Measurements from ENCODE around the gene UBE2F.
"Not testable (repeated sequence)": the region's sequence is repeated elsewhere in the genome, so short reads cannot be mapped to it uniquely, and the experiment has no call there.

Gene UBE2F

GRCh38 chr2:238030422-238031155 is 63.8 kb downstream of the UBE2F start:
- Histone ChIP-seq H3K9me3 (ENCODE audit: control insufficient read depth in 2 of 2, low read length in 2 of 2) (no peaks in the 10 kb centered on the region), H3K27me3 (ENCODE audit: control insufficient read depth in 1 of 2, insufficient read depth in 2 of 2, low read length in 2 of 2) (no peaks in the 10 kb centered on the region), H3K27ac (ENCODE audit: low read length) (no peak overlapping the region), H3K4me1 (ENCODE audit: control insufficient read depth, insufficient read depth, low read length) (no peaks in the 10 kb centered on the region), H3K36me3 (ENCODE audit: control insufficient read depth in 2 of 2, insufficient read depth in 2 of 2, low read length in 2 of 2) (peaks cover 18 to 26% of the 10 kb centered on the region in 2 donors), H3K9ac (ENCODE audit: low read length in 2 of 2) (no peak overlapping the region), H3K4me3 (ENCODE audit: low read length in 2 of 2) (no peak overlapping the region)

- Histone ChIP-seq H3K9ac (ENCODE audit: low read length in 2 of 2) (no peak overlapping the region), H3K9me3 (ENCODE audit: control insufficient read depth in 2 of 2, low read length in 2 of 2) (no peaks in the 10 kb centered on the region), H3K27me3 (ENCODE audit: control insufficient read depth in 1 of 2, insufficient read depth in 2 of 2, low read length in 2 of 2) (no peaks in the 10 kb centered on the region), H3K36me3 (ENCODE audit: control insufficient read depth in 2 of 2, insufficient read depth in 2 of 2, low read length in 2 of 2) (peaks cover 16 to 28% of the 10 kb centered on the region in 2 donors), H3K4me3 (ENCODE audit: low read length in 2 of 2) (no peak overlapping the region), H3K27ac (ENCODE audit: low read length) (no peak overlapping the region), H3K4me1 (ENCODE audit: control insufficient read depth, insufficient read depth, low read length) (no peaks in the 10 kb centered on the region)
Measured at GRCh38 chr2:238031751-238032150, 64.9 kb downstream of the UBE2F start.

DNA sequence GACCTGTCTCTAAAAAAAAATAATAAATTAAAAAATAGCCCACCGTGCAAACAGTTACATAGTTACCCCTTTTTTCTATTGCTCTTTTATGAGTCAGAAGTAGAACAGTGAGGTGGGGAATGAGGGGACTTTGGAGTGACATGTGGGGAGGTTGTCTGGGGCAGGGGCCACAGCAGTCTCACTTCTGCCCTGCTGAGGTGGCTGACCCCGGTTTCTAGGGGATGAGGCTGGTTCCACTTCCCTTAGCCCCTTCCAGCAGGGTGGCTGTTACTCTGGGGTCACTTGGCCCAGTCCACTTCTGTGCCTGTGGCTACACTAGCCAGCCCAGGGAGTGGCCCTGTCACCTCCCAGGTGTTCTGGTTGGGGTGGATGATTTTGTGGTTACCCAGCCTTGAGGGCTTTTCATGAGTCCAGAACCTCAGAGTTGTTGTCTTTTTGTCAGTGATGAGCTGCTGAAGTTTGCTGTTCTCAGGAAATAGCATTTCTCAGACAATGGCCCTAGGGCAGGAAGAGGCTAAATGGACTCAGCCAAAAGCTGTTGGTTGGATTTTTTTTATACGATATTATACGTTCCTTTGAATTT is 66.0 kb downstream of the UBE2F start:
- H3K27ac ChIP-seq (ENCODE audit: low read length) = no peak overlapping the region
- no peak overlapping the region for H3K4me3 ChIP-seq (ENCODE audit: low read length in 2 of 2)
- H3K36me3 ChIP-seq (ENCODE audit: control insufficient read depth in 2 of 2, insufficient read depth in 2 of 2, low read length in 2 of 2) = peaks cover 22 to 27% of the 10 kb centered on the region in 2 donors
- no peaks in the 10 kb centered on the region for H3K9me3 ChIP-seq (ENCODE audit: control insufficient read depth in 2 of 2, low read length in 2 of 2)
- H3K27me3 ChIP-seq (ENCODE audit: control insufficient read depth in 1 of 2, insufficient read depth in 2 of 2, low read length in 2 of 2) = no peaks in the 10 kb centered on the region
- H3K9ac ChIP-seq (ENCODE audit: low read length in 2 of 2) = no peak overlapping the region
- no peaks in the 10 kb centered on the region for H3K4me1 ChIP-seq (ENCODE audit: control insufficient read depth, insufficient read depth, low read length)

DNA sequence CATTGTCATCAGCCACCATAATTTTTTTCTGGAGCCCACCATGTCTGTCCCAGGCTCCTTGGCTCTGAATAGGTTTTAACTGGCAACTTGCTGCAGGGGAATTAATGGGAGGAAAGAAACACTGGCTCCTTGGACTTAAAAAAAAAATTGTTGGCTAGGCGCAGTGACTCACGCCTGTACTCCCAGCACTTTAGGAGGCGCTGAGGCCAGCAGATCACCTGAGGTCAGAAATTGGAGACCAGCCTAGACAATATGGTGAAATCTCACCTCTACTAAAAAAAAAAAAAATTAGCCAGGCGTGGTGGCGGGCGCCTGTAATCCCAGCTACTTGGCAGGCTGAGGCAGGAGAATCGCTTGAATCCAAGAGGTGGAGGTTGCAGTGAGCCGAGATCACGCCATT is 67.2 kb downstream of the UBE2F start:
- H3K4me3 ChIP-seq (ENCODE audit: low read length in 2 of 2); H3K9me3 ChIP-seq (ENCODE audit: control insufficient read depth in 2 of 2, low read length in 2 of 2); H3K27ac ChIP-seq (ENCODE audit: low read length); H3K4me1 ChIP-seq (ENCODE audit: control insufficient read depth, insufficient read depth, low read length); H3K27me3 ChIP-seq (ENCODE audit: control insufficient read depth in 1 of 2, insufficient read depth in 2 of 2, low read length in 2 of 2); H3K9ac ChIP-seq (ENCODE audit: low read length in 2 of 2): not testable (repeated sequence)
- H3K36me3 ChIP-seq (ENCODE audit: control insufficient read depth in 2 of 2, insufficient read depth in 2 of 2, low read length in 2 of 2) = peaks cover 28 to 35% of the 10 kb centered on the region in 2 donors

DNA sequence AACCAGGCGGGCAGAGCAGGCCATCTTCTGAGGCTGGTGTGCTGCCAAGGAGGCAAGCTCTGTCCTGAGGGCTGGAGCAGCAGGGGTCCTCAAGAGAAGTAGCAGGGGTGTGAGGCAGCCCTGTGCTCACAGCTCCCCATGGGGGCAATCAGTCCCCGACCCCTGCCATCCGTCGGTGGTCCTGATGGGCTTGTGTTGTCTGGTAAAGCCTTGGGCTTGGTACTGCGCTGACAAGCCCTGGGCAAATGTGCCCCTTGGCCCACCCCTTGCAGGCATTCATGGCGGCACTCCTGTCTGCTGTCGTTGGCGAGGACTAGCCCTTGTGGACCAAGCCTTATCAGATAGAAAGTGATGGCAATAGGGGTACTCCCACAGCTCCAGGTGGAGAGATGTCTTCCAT is 71.4 kb downstream of the UBE2F start:
- no peaks in the 10 kb centered on the region for H3K4me1 ChIP-seq (ENCODE audit: control insufficient read depth, insufficient read depth, low read length)
- H3K9ac ChIP-seq (ENCODE audit: low read length in 2 of 2) = no peak overlapping the region
- no peaks in the 10 kb centered on the region for H3K9me3 ChIP-seq (ENCODE audit: control insufficient read depth in 2 of 2, low read length in 2 of 2)
- H3K4me3 ChIP-seq (ENCODE audit: low read length in 2 of 2) = no peak overlapping the region
- peaks cover 26 to 46% of the 10 kb centered on the region in 2 donors for H3K36me3 ChIP-seq (ENCODE audit: control insufficient read depth in 2 of 2, insufficient read depth in 2 of 2, low read length in 2 of 2)
- no peak overlapping the region for H3K27ac ChIP-seq (ENCODE audit: low read length)
- H3K27me3 ChIP-seq (ENCODE audit: control insufficient read depth in 1 of 2, insufficient read depth in 2 of 2, low read length in 2 of 2) = no peaks in the 10 kb centered on the region

- H3K36me3 ChIP-seq (ENCODE audit: control insufficient read depth in 2 of 2, insufficient read depth in 2 of 2, low read length in 2 of 2) = peaks cover 26 to 47% of the 10 kb centered on the region in 2 donors
- H3K27ac ChIP-seq (ENCODE audit: low read length) = no peak overlapping the region
- H3K27me3 ChIP-seq (ENCODE audit: control insufficient read depth in 1 of 2, insufficient read depth in 2 of 2, low read length in 2 of 2) = no peaks in the 10 kb centered on the region
- no peaks in the 10 kb centered on the region for H3K4me1 ChIP-seq (ENCODE audit: control insufficient read depth, insufficient read depth, low read length)
- H3K9me3 ChIP-seq (ENCODE audit: control insufficient read depth in 2 of 2, low read length in 2 of 2) = no peaks in the 10 kb centered on the region
- H3K4me3 ChIP-seq (ENCODE audit: low read length in 2 of 2) = no peak overlapping the region
- no peak overlapping the region for H3K9ac ChIP-seq (ENCODE audit: low read length in 2 of 2)
Measured at GRCh38 chr2:238039151-238039550, 72.3 kb downstream of the UBE2F start.

- Histone ChIP-seq H3K4me1 (ENCODE audit: control insufficient read depth, insufficient read depth, low read length) (no peaks in the 10 kb centered on the region), H3K9me3 (ENCODE audit: control insufficient read depth in 2 of 2, low read length in 2 of 2) (no peaks in the 10 kb centered on the region), H3K27me3 (ENCODE audit: control insufficient read depth in 1 of 2, insufficient read depth in 2 of 2, low read length in 2 of 2) (no peaks in the 10 kb centered on the region), H3K36me3 (ENCODE audit: control insufficient read depth in 2 of 2, insufficient read depth in 2 of 2, low read length in 2 of 2) (peaks cover 26 to 47% of the 10 kb centered on the region in 2 donors), H3K4me3 (ENCODE audit: low read length in 2 of 2) (no peak overlapping the region), H3K9ac (ENCODE audit: low read length in 2 of 2) (no peak overlapping the region), H3K27ac (ENCODE audit: low read length) (no peak overlapping the region)
Measured at GRCh38 chr2:238039985-238040384, 73.2 kb downstream of the UBE2F start.

- Histone ChIP-seq H3K36me3 (ENCODE audit: control insufficient read depth in 2 of 2, insufficient read depth in 2 of 2, low read length in 2 of 2) (peaks cover 27 to 48% of the 10 kb centered on the region in 2 donors), H3K4me1 (ENCODE audit: control insufficient read depth, insufficient read depth, low read length) (no peaks in the 10 kb centered on the region), H3K9ac (ENCODE audit: low read length in 2 of 2) (no peak overlapping the region), H3K27ac (ENCODE audit: low read length) (no peak overlapping the region), H3K27me3 (ENCODE audit: control insufficient read depth in 1 of 2, insufficient read depth in 2 of 2, low read length in 2 of 2) (no peaks in the 10 kb centered on the region), H3K4me3 (ENCODE audit: low read length in 2 of 2) (no peak overlapping the region), H3K9me3 (ENCODE audit: control insufficient read depth in 2 of 2, low read length in 2 of 2) (no peaks in the 10 kb centered on the region)
Measured at GRCh38 chr2:238040918-238041317, 74.1 kb downstream of the UBE2F start.

DNA sequence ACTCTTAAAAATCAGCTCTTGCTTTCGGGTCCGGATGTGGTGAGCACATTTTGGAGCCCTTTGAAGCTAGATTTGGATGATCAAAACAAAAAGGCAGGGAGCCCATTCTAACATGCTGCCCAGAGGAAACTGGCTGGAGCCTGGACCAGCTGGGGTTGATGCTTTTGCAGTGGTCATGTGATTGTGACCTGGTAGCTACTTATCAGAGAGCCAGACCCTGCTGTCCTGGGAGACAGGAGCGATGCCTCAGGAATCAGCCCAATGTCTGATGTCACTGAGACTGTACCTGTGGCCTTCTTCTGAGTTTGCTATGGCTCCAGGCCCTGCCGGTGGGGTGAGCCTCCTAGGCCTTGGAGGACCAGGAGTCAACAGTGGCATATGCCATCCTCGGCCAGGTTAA is 75.3 kb downstream of the UBE2F start:
- H3K9me3 ChIP-seq (ENCODE audit: control insufficient read depth in 2 of 2, low read length in 2 of 2) = no peaks in the 10 kb centered on the region
- H3K36me3 ChIP-seq (ENCODE audit: control insufficient read depth in 2 of 2, insufficient read depth in 2 of 2, low read length in 2 of 2) = peaks cover 32 to 49% of the 10 kb centered on the region in 2 donors
- H3K27ac ChIP-seq (ENCODE audit: low read length) = no peak overlapping the region
- no peaks in the 10 kb centered on the region for H3K4me1 ChIP-seq (ENCODE audit: control insufficient read depth, insufficient read depth, low read length)
- H3K9ac ChIP-seq (ENCODE audit: low read length in 2 of 2) = no peak overlapping the region
- no peaks in the 10 kb centered on the region for H3K27me3 ChIP-seq (ENCODE audit: control insufficient read depth in 1 of 2, insufficient read depth in 2 of 2, low read length in 2 of 2)
- no peak overlapping the region for H3K4me3 ChIP-seq (ENCODE audit: low read length in 2 of 2)

DNA sequence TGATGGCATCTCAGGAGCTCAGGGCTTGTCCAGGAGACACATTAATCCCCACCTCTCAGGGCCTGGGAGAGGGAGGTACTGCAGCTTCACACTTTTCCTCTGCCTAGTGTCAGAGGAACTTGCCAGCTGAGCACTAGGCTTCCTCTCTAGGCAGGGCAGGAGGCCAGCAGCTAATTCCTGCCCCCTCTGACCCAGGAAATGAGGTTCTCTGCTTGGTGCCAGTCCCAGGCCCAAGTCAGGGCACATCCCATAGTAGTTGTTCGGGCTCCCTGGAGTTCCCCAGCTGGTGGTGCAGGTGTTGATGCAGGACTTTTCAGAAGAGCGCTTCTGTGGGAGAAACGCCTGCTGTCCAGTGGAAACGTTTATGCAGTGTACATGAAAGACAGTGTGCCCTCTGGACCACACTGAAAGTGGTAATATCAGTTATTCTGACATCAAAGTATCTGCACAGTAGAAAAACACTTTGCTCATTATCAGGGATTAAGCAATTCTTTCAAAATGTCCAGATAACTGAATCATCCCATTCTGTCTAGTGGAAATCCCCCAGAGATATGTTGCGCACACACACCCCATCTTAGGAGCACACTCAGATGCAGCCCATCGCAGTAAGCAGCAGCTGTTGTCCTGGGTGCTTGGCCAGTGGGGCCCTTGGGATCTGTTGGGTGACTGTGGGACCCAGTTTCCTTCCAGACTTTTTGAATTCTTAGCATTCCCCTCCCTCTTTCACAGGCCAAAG is 76.2 kb downstream of the UBE2F start:
- Histone ChIP-seq H3K9ac (ENCODE audit: low read length in 2 of 2) (no peak overlapping the region), H3K9me3 (ENCODE audit: control insufficient read depth in 2 of 2, low read length in 2 of 2) (no peaks in the 10 kb centered on the region), H3K27ac (ENCODE audit: low read length) (no peak overlapping the region), H3K4me1 (ENCODE audit: control insufficient read depth, insufficient read depth, low read length) (no peaks in the 10 kb centered on the region), H3K4me3 (ENCODE audit: low read length in 2 of 2) (no peak overlapping the region), H3K27me3 (ENCODE audit: control insufficient read depth in 1 of 2, insufficient read depth in 2 of 2, low read length in 2 of 2) (no peaks in the 10 kb centered on the region), H3K36me3 (ENCODE audit: control insufficient read depth in 2 of 2, insufficient read depth in 2 of 2, low read length in 2 of 2) (peaks cover 26 to 43% of the 10 kb centered on the region in 2 donors)

DNA sequence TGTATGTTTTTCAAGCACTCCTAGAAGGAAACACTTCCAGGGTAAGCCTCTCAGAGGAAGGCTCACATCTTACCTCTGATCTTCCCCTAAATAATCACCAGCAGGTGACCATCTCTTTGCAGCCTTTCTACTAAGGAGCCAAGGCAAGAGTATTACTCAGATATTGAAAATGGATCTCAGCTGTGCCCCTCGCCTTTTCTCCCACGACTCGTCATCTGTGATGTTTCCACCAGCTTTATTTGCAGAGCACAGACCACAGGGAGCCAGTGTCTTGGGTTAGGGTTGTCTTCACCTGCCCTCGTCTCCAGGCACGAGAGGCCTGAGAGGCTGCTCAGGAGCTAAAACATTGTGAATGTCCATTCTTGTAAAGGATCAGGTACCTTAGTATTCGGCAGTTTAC is 77.0 kb downstream of the UBE2F start:
- no peaks in the 10 kb centered on the region for H3K4me1 ChIP-seq (ENCODE audit: control insufficient read depth, insufficient read depth, low read length)
- no peak overlapping the region for H3K4me3 ChIP-seq (ENCODE audit: low read length in 2 of 2)
- H3K9ac ChIP-seq (ENCODE audit: low read length in 2 of 2) = no peak overlapping the region
- H3K36me3 ChIP-seq (ENCODE audit: control insufficient read depth in 2 of 2, insufficient read depth in 2 of 2, low read length in 2 of 2) = peaks cover 21 to 36% of the 10 kb centered on the region in 2 donors
- no peak overlapping the region for H3K27ac ChIP-seq (ENCODE audit: low read length)
- no peaks in the 10 kb centered on the region for H3K9me3 ChIP-seq (ENCODE audit: control insufficient read depth in 2 of 2, low read length in 2 of 2)
- no peaks in the 10 kb centered on the region for H3K27me3 ChIP-seq (ENCODE audit: control insufficient read depth in 1 of 2, insufficient read depth in 2 of 2, low read length in 2 of 2)

Measured in stomach smooth muscle (tissue), 2 donors.